GM19238 (cell line): ENCODE data around the gene FKBP15.
A peak's percentile ranks its signal among the peaks of the same experiment; 100 is the strongest.
"Not testable (repeated sequence)": the region's sequence is repeated elsewhere in the genome, so short reads cannot be mapped to it uniquely, and the experiment has no call there.

Experiments
- DNase-seq: peaks from one replicate; pipeline ENCODE4 v3.0.0; 2011; ENCODE audit warnings: low spot score; ENCODE audit not compliant: insufficient read length

FKBP15 gene

DNA sequence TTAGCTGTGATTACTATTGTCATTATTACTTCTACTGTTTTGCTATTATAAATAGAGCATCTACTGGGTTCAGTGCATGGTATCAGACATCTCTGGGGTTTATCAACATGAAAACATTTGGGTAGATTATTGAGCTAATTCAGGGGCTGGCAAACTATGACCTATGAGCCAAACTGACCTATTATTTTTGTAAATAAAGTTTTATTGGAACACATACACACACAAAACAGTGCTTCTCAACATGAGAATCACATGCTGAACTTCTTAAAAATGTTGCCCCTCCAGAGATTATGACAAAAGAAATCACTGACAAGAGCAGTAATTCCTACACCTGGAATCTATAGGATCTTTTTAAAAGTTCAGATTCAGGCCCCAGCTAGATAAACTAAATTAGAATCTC is 39.9 kb downstream of the FKBP15 start:
- no peak for DNase-seq

GRCh38 chr9:113179839-113180238 is 41.2 kb downstream of the FKBP15 start:
- DNase-seq = no peak

GRCh38 chr9:113178087-113178486 is 43.0 kb downstream of the FKBP15 start:
- no peak for DNase-seq

DNA sequence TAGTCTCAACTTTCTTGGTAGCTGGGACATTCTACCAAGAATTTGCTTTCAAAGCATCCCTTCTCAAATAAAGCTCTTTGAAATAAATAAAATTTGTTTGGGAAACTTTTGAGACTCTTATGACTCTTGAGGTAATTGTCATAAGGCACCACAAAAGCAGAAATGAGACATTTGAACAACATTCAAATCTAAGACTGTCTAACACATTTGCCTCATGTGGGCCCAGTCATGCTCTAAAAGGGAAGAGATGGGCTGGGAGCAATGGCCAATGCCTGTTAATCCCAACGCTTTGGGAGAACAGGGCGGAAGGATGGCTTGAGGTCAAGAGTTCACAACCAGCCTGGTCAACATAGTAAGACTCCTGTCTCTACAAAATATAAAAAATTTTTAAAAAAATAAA is 43.8 kb downstream of the FKBP15 start:
- no peak for DNase-seq

DNA sequence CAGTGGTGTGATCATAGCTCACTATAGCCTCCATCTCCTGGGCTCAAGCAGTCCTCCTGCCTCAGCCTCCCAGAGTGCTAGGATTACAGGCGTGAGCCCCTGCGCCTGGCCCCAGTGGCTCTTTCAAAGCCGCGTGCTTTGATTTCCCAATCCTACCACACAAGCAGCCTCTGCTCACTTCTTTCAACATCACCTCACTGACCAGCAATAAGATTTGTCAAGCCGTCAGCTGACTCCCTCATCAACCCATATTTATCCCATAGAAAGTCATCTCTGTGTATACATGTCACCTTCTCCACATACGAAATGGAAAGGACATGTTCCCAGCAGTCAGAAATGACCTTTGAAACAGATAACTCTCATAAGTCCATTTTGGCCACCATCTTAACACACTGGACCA is 44.3 kb downstream of the FKBP15 start:
- no peak for DNase-seq

DNA sequence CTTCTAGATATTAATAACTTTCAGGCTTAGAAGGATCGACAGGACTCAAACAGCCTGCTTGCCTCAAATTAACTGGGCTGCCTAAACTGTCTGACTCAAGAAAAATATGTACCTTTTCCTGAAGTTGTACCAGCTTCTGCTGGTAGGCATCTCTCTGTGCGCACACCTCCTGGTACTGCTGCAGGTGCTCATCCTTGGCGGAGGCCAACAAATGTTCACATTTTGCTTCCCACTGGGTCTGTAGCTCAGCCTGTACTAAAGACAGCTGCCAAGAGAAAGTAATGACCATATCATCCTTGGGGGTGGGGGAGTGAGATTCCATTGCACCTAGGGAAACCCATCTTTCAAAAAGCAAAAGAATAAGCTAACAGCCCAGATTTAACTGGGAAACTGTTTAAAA is 47.7 kb downstream of the FKBP15 start:
- no peak for DNase-seq

- no peak for DNase-seq
These were observed 52.3 kb downstream of the FKBP15 start for GRCh38 chr9:113168809-113169208.

DNA sequence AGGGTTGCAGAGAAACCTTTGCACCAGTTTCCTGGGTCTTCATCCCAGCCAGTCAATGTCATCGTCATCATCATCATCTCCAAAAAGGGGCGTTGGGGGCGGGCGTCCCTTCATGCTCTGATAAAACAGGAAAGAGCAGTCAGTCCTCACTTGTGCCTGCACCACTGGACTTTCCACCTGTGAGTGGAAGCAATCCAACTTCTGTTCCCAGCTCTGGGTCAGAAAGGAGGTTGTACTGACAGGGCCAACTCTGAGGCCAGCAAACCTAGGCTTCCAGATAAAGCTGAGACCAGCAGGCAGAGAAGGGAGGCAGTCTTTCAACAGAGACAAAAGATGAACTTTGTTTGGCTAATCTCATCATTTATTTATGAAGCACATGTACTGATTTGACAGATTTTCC is 55.0 kb downstream of the FKBP15 start:
- no peak for DNase-seq

DNA sequence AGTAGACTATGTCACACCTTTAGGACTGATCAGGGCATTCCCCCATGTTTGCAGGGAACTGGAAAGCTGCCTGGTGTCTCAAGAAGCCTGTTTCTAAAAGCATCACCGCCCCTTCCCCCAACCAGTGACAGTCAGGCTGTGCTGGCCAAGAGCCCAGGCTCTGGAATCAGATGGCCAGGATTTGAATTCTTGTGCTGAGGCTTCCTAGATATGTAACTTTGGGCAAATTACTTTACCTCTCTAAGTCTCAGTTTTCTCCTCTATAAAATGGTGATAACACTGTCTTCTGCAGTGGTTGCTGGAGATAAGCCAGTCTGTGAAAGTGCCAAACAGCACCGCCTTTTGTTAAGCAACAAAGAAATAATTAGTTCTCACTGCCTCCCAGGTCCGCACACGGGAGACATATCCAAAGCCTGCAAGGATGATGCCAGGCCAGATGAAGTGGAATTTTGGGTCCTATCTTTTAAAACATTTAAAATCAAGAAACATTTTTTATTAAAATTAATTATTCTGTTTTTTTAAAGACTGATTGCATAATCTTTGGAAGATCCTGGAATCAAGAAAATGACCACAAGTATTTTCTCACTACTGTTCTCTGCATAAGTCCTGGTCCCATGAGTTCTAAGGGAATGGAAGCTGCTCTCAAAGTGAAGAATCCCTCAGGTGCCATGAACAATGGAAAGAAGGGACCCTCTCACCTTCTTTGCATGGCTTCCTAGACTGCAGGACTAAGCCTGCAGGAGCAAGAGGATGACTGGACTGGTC is 56.4 kb downstream of the FKBP15 start:
- DNase-seq = no peak

GRCh38 chr9:113163001-113163400 is 58.1 kb downstream of the FKBP15 start:
- DNase-seq = no peak

GRCh38 chr9:113160571-113160970 is 60.5 kb downstream of the FKBP15 start:
- no peak for DNase-seq

DNA sequence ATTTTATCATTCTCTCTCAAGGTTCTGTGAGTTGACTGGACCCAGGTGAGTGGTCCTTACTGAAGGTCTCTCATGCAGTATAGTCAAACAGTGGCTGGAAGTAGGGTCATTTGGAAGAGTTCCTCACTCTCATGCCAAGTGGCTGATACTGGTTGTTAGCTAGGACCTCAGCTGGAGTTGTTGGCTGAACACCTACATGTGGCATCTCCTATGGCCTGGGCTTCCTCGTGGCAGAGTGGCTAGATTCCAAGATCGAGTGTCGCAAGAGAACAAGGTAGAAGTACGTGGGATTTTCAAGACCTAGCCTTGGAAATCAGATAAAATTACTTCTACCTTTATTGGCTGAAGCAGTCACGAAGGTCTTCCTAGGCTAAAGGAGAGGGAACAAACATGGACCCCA is 62.6 kb downstream of the FKBP15 start:
- DNase-seq = no peak

GRCh38 chr9:113156880-113157279 is 64.2 kb downstream of the FKBP15 start:
- DNase-seq = no peak

DNA sequence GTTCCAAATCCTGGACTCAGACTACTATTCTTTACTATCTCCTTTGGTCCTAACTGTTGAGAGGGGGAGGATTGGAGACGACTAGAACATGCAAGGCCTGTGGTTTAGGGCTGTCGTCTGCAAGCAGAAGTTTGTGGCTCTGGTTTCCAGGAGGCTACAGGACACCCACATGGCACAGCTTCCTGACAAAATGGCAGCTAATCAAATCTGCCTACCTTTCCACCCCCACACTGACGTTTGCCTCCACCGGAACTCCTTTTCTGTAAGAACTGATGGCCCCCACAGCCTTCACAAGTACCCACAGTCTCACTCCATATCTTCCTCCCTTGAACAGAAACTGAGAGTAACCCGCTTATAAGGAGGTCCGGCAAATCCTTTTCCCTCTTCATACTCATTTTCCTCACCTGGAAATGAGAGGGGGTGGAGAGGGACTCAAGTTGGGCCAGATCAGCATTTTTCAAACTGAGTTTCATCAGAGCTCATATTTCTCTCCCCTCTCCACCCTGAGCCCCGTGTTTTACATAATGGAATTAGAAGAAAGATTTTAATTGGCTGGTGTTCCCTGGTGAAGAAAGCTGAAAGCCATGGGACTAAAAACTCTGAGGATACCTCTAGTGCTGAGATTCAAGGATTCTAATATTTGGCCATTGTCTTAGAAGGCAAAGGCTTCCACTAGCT is 65.0 kb downstream of the FKBP15 start:
- no peak for DNase-seq

- DNase-seq = no peak
These were observed 66.1 kb downstream of the FKBP15 start for GRCh38 chr9:113154946-113155345.

DNA sequence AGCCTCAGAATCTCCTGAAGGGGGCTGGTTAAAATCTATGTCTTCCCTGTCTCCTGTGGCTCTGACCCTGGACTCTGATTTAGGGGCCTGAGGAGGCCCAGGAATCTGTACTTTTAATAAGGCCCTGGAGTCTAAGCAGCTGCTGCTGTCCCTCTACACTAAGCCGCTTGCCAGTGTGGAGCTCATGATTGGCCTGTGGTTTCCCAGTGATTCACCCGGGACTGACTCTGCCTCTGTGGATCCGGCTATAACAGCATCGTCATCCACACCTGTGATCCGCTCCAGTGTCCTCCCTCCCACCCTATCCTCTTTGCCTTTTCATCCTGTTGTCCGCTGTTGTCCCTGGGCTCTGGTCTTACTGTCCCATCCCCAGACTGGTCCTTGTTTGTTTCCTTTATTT is 66.6 kb downstream of the FKBP15 start:
- DNase-seq = no peak

- no peak for DNase-seq
These were observed 67.5 kb downstream of the FKBP15 start for GRCh38 chr9:113153599-113153998.

GRCh38 chr9:113152699-113153098 is 68.4 kb downstream of the FKBP15 start:
- no peak for DNase-seq

- no peak for DNase-seq
These were observed 69.1 kb downstream of the FKBP15 start for GRCh38 chr9:113151696-113152630.

- DNase-seq = peak; percentile 86
These were observed 70.1 kb downstream of the FKBP15 start, which contains the start of gene SLC31A2 for GRCh38 chr9:113150670-113151611. Gene SLC31A2, plus strand, starts transcription at chr9:113151007. Its CDS starts 68 bp downstream, at chr9:113151075.

DNA sequence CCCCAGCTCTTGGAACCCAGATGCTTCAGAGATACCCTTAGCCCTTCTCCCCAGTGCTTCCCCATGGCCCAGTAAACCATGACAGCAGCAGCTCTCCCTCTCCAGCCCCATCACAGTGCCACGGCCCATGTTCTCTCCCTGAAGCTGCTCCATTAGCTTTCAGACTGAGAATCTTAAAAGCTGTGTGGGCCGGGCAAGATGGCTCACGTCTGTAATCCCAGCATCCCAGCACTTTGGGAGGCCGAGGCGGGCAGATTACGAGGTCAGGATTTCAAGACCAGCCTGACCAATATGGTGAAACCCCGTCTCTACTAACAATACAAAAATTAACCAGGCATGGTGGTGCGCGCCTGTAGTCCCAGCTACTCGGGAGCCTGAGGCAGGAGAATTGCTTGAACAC is 71.5 kb downstream of the FKBP15 start:
- DNase-seq = not testable (repeated sequence)
